ENCODE data around the gene SPSB4. TPM values are rescaled to one million over a fixed set of nuclear protein-coding genes. Genes with fewer than 3 reads are reported as not detected.

The SPSB4 gene
- total and polyA plus RNA-seq, 2 experiments from 2014 or later: 57.0 to 82.2 TPM

GRCh38 chr3:141065841-141066805 is 15.0 kb downstream of the SPSB4 start:
- TF ChIP-seq CTCF (IDR thresholded peaks at IDR 0.05; ENCODE audit: low read depth, low read length): no peak
- Histone ChIP-seq H3K4me3 (no peak overlapping the region), H3K27me3 (no peaks in the 10 kb centered on the region), H3K4me1 (ENCODE audit: low read depth) (peaks cover 30% of the 10 kb centered on the region), H3K36me3 (peaks cover 3% of the 10 kb centered on the region), H3K9me3 (ENCODE audit: low read depth) (no peaks in the 10 kb centered on the region), H3K27ac (no peak overlapping the region)
- DNase-seq (ENCODE audit: low read depth in 1 of 2, low spot score in 1 of 2): no peak

GRCh38 chr3:141067206-141067974 is 16.2 kb downstream of the SPSB4 start:
- no peaks in the 10 kb centered on the region for H3K27me3 ChIP-seq
- no peaks in the 10 kb centered on the region for H3K9me3 ChIP-seq (ENCODE audit: low read depth)
- no peak overlapping the region for H3K27ac ChIP-seq
- H3K4me1 ChIP-seq (ENCODE audit: low read depth): peaks cover 42% of the 10 kb centered on the region
- no peak overlapping the region for H3K4me3 ChIP-seq
- H3K36me3 ChIP-seq: peaks cover 3% of the 10 kb centered on the region
- TF ChIP-seq CTCF (IDR thresholded peaks at IDR 0.05; ENCODE audit: low read depth, low read length): no peak
- DNase-seq (ENCODE audit: low read depth in 1 of 2, low spot score in 1 of 2): no peak

GRCh38 chr3:141070229-141070628 is 19.1 kb downstream of the SPSB4 start:
- Histone ChIP-seq H3K36me3 (peaks cover 3% of the 10 kb centered on the region), H3K27me3 (no peaks in the 10 kb centered on the region), H3K9me3 (ENCODE audit: low read depth) (no peaks in the 10 kb centered on the region), H3K4me1 (ENCODE audit: low read depth) (peaks cover 50% of the 10 kb centered on the region), H3K4me3 (no peak overlapping the region), H3K27ac (peak overlapping the region; percentile 89)
- no peak for TF ChIP-seq CTCF (IDR thresholded peaks at IDR 0.05; ENCODE audit: low read depth, low read length)
- no peak for DNase-seq (ENCODE audit: low read depth in 1 of 2, low spot score in 1 of 2)

- peak in 1 of 2 donors; percentile 81 for DNase-seq (ENCODE audit: low read depth in 1 of 2, low spot score in 1 of 2)
- Histone ChIP-seq H3K27me3 (no peaks in the 10 kb centered on the region), H3K27ac (peak overlapping the region; percentile 89), H3K4me3 (no peak overlapping the region), H3K4me1 (ENCODE audit: low read depth) (peaks cover 56% of the 10 kb centered on the region), H3K36me3 (peaks cover 3% of the 10 kb centered on the region), H3K9me3 (ENCODE audit: low read depth) (no peaks in the 10 kb centered on the region)
- TF ChIP-seq CTCF (IDR thresholded peaks at IDR 0.05; ENCODE audit: low read depth, low read length): no peak
These were observed 19.7 kb downstream of the SPSB4 start for GRCh38 chr3:141070727-141071357.

GRCh38 chr3:141071681-141072260 is 20.6 kb downstream of the SPSB4 start:
- Histone ChIP-seq H3K4me1 (ENCODE audit: low read depth) (peaks cover 65% of the 10 kb centered on the region), H3K27me3 (no peaks in the 10 kb centered on the region), H3K36me3 (no peaks in the 10 kb centered on the region), H3K27ac (peak overlapping the region; percentile 89), H3K9me3 (ENCODE audit: low read depth) (no peaks in the 10 kb centered on the region), H3K4me3 (no peak overlapping the region)
- DNase-seq (ENCODE audit: low read depth in 1 of 2, low spot score in 1 of 2): peak in 1 of 2 donors; percentile 84
- no peak for TF ChIP-seq CTCF (IDR thresholded peaks at IDR 0.05; ENCODE audit: low read depth, low read length)

All from cardiac muscle cell (in vitro differentiated cells and primary cell).